Neural progenitor cell (in vitro differentiated cells): Measurements from ENCODE around the gene ARHGAP28. TPM values are rescaled to one million over a fixed set of nuclear protein-coding genes. Genes with fewer than 3 reads are reported as not detected.

Experiments used
- DNase-seq: peaks from one replicate; pipeline ENCODE4 v3.0.0-alpha.2; 2016; ENCODE audit warnings: low spot score
- H2AFZ ChIP-seq: fragments of 200-600 bp; sonication (generic); replicated peaks from 2 replicates; pipeline ENCODE4 v1.6.1; 2016; ENCODE audit warnings: antibody characterized with exemption
- H3F3A ChIP-seq: fragments of 200-600 bp; sonication (generic); 2 replicates; pipeline ENCODE4 v1.6.1; 2016; ENCODE audit warnings: antibody characterized with exemption, low read depth
- H3K27ac ChIP-seq: fragments of 200-600 bp; sonication (generic); 2 replicates; pipeline ENCODE4 v1.5.1; 2016; ENCODE audit warnings: mild to moderate bottlenecking
- H3K27me3 ChIP-seq: fragments of 200-600 bp; sonication (generic); 2 replicates; pipeline ENCODE4 v1.6.1; 2016; ENCODE audit warnings: mild to moderate bottlenecking, moderate library complexity
- H3K36me3 ChIP-seq: fragments of 200-600 bp; sonication (generic); 2 replicates; pipeline ENCODE4 v1.5.1; 2016
- H3K4me1 ChIP-seq: fragments of 200-600 bp; sonication (generic); 2 replicates; pipeline ENCODE4 v1.6.1; 2016; ENCODE audit warnings: mixed run types
- H3K4me2 ChIP-seq: fragments of 200-600 bp; sonication (generic); 2 replicates; pipeline ENCODE4 v1.6.1; 2016
- H3K4me3 ChIP-seq: fragments of 200-600 bp; sonication (generic); 2 replicates; pipeline ENCODE4 v1.5.1; 2016
- H3K79me2 ChIP-seq: fragments of 200-600 bp; sonication (generic); 2 replicates; pipeline ENCODE4 v1.6.1; 2016; ENCODE audit warnings: low read depth
- H3K9ac ChIP-seq: fragments of 200-600 bp; sonication (generic); 2 replicates; pipeline ENCODE4 v1.6.1; 2016
- H3K9me3 ChIP-seq: fragments of 200-600 bp; sonication (generic); 2 replicates; pipeline ENCODE4 v1.5.1; 2016; ENCODE audit warnings: low read depth
- H4K20me1 ChIP-seq: fragments of 200-600 bp; sonication (generic); 2 replicates; pipeline ENCODE4 v1.6.1; 2016; ENCODE audit warnings: low read depth
- H3K27ac Mint-ChIP-seq: 3 replicates; pipeline ENCODE4 v1.8.0; 2021; ENCODE audit warnings: mixed read lengths
- H3K27me3 Mint-ChIP-seq: 2 replicates; pipeline ENCODE4 v1.8.0; 2022; ENCODE audit warnings: low read depth, mild to moderate bottlenecking, inconsistent platforms, moderate library complexity, mixed read lengths; ENCODE audit not compliant: insufficient read depth
- H3K36me3 Mint-ChIP-seq: 3 replicates; pipeline ENCODE4 v1.8.0; 2021; ENCODE audit warnings: mixed read lengths
- H3K4me1 Mint-ChIP-seq: 3 replicates; pipeline ENCODE4 v1.8.0; 2021; ENCODE audit warnings: mixed read lengths
- H3K4me3 Mint-ChIP-seq: 3 replicates; pipeline ENCODE4 v1.8.0; 2021; ENCODE audit warnings: mild to moderate bottlenecking, moderate library complexity, mixed read lengths
- H3K9me3 Mint-ChIP-seq: 3 replicates; pipeline ENCODE4 v1.8.0; 2020; ENCODE audit warnings: mixed read lengths
- EZH2 ChIP-seq: fragments of 200-600 bp; sonication (generic); IDR thresholded peaks from 2 replicates; pipeline ENCODE4 v1.6.1; 2017; ENCODE audit warnings: antibody characterized with exemption, mild to moderate bottlenecking, moderate library complexity
- EZH2phosphoT487 ChIP-seq: fragments of 200-600 bp; sonication (generic); IDR thresholded peaks from 2 replicates; pipeline ENCODE4 v1.6.1; 2017; ENCODE audit warnings: antibody characterized with exemption
- total RNA-seq: library from RNA; depleted of rRNA; stranded (reverse); fragments of >200 nt; gene quantifications from 2 replicates; pipeline ENCODE4 v1.2.3, GENCODE V29; 2015; ENCODE audit warnings: low replicate concordance
- TF ChIP-seq, protein P1 (sequence below): fragments of 200-600 bp; sonication (generic); IDR thresholded peaks from 2 replicates; pipeline ENCODE4 v1.5.1; 2017; ENCODE audit warnings: antibody characterized with exemption, mild to moderate bottlenecking

The ARHGAP28 gene
- total RNA-seq, 1 donor from 2014 or later = 25.7 TPM

DNA sequence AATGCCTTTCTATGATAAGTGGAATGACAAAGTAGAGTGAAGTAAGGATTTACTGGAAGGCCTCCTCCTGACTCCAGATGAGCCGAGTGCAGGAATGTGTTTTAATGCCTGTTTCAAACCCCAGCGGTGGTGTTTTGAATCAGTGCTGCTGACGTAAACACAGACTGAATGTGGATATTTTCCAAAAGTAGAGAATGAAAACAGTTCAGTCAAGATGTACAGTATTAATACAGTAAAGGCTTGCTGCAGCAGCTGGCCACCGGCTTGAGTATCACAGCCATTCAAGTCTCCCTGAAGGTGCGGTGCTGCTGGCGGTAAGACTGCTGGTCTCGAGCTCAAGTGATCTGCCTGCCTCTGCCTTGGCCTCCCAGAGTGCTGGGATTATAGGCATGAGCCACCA lies 46.7 kb downstream of the ARHGAP28 start:
- Mint-ChIP-seq H3K27ac (no peak overlapping the region), H3K4me3 (no peak overlapping the region), H3K27me3 (peaks cover 2% of the 10 kb centered on the region), H3K4me1 (peaks cover 29% of the 10 kb centered on the region), H3K36me3 (peaks cover 4% of the 10 kb centered on the region), H3K9me3 (peaks cover 3% of the 10 kb centered on the region)
- H3K27ac ChIP-seq = no peak overlapping the region
- H2AFZ ChIP-seq = peak overlapping the region; percentile 28
- no peaks in the 10 kb centered on the region for H3K9me3 ChIP-seq
- H3K4me1 ChIP-seq = peaks cover 42% of the 10 kb centered on the region
- H3K4me3 ChIP-seq = no peak overlapping the region
- no peaks in the 10 kb centered on the region for H3K36me3 ChIP-seq
- no peaks in the 10 kb centered on the region for H3K79me2 ChIP-seq
- no peak overlapping the region for H3K9ac ChIP-seq
- H3F3A ChIP-seq = peaks cover 8% of the 10 kb centered on the region
- peak overlapping the region; percentile 46 for H3K4me2 ChIP-seq
- peak; percentile 26 for DNase-seq
- no peaks in the 10 kb centered on the region for H4K20me1 ChIP-seq
- TF ChIP-seq EZH2 = no peak
- TF ChIP-seq, protein P1, sequence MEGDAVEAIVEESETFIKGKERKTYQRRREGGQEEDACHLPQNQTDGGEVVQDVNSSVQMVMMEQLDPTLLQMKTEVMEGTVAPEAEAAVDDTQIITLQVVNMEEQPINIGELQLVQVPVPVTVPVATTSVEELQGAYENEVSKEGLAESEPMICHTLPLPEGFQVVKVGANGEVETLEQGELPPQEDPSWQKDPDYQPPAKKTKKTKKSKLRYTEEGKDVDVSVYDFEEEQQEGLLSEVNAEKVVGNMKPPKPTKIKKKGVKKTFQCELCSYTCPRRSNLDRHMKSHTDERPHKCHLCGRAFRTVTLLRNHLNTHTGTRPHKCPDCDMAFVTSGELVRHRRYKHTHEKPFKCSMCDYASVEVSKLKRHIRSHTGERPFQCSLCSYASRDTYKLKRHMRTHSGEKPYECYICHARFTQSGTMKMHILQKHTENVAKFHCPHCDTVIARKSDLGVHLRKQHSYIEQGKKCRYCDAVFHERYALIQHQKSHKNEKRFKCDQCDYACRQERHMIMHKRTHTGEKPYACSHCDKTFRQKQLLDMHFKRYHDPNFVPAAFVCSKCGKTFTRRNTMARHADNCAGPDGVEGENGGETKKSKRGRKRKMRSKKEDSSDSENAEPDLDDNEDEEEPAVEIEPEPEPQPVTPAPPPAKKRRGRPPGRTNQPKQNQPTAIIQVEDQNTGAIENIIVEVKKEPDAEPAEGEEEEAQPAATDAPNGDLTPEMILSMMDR = no peak
- no peak for TF ChIP-seq EZH2phosphoT487
- H3K27me3 ChIP-seq = no peaks in the 10 kb centered on the region

DNA sequence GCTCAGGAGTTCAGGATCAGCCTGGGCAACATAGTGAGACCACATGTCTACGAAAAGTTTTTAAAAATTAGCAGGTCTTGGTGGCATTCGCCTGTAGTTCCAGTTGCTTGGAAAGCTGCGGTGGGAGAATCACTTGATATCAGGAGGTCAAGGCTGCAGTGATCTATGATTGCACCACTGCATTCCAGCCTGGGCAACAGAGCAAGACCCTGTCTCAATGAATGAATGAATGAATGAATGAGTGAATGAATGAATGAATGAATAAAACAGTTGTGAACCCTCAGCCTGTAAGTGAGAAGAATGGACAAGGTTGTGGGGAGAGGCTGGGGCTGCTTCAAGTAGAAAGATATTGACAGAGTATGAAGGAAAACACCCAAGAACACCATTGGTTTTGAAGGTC lies 48.0 kb downstream of the ARHGAP28 start:
- Mint-ChIP-seq H3K9me3 (peaks cover 3% of the 10 kb centered on the region), H3K27ac (no peak overlapping the region), H3K4me1 (peaks cover 39% of the 10 kb centered on the region), H3K4me3 (no peak overlapping the region), H3K27me3 (peaks cover 2% of the 10 kb centered on the region), H3K36me3 (peaks cover 4% of the 10 kb centered on the region)
- H3K9ac ChIP-seq = no peak overlapping the region
- no peak overlapping the region for H3K4me3 ChIP-seq
- H3F3A ChIP-seq = peaks cover 8% of the 10 kb centered on the region
- H3K4me2 ChIP-seq = no peak overlapping the region
- no peak overlapping the region for H3K27ac ChIP-seq
- H3K9me3 ChIP-seq = no peaks in the 10 kb centered on the region
- H3K27me3 ChIP-seq = no peaks in the 10 kb centered on the region
- H3K4me1 ChIP-seq = peaks cover 50% of the 10 kb centered on the region
- no peaks in the 10 kb centered on the region for H3K36me3 ChIP-seq
- no peaks in the 10 kb centered on the region for H3K79me2 ChIP-seq
- H2AFZ ChIP-seq = no peak overlapping the region
- H4K20me1 ChIP-seq = no peaks in the 10 kb centered on the region
- TF ChIP-seq, protein P1 = no peak
- DNase-seq = no peak

DNA sequence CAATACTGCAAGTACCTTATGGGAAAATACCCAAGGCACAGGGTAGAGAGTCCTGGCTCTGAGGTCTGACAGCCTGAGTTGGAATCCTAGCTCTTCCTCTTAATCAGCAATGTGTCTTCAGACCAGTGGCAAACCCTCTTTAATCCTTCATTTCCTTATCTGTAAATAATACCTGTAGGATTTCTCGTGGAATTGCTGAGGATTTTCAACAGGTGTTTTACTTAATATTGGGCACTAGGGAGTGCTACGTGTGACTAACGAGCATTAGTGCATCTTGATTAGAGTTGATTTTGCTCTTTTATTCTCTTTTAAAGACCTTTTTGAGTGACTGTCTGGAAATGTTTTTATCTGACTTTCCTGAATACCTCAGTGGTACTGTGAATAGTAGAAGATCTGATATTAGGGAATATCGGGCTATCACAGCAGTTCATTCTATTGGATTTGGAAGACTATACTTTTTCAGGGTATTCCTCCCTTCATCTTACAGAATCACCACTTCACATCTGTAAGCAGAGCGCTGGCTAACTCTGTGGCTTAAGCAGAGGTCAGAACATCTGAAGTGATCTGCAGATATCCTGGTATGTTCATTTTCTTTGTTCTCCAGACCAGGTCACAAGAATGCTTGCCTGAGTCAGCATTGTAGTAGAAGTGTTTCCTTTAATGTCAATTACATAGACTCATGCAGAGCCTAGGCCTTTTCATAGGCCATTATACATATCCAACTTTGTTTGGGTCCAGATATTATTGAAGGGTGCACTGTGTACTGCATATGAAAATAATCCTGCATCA lies 49.1 kb downstream of the ARHGAP28 start:
- Histone ChIP-seq H3K9ac (no peak overlapping the region), H3K9me3 (no peaks in the 10 kb centered on the region), H3F3A (peaks cover 6% of the 10 kb centered on the region), H4K20me1 (no peaks in the 10 kb centered on the region), H2AFZ (no peak overlapping the region), H3K4me1 (peaks cover 44% of the 10 kb centered on the region), H3K4me3 (no peak overlapping the region), H3K4me2 (no peak overlapping the region), H3K27ac (no peak overlapping the region), H3K27me3 (no peaks in the 10 kb centered on the region), H3K79me2 (no peaks in the 10 kb centered on the region), H3K36me3 (no peaks in the 10 kb centered on the region)
- peaks cover 42% of the 10 kb centered on the region for H3K4me1 Mint-ChIP-seq
- H3K9me3 Mint-ChIP-seq = peaks cover 3% of the 10 kb centered on the region
- H3K27ac Mint-ChIP-seq = no peak overlapping the region
- H3K27me3 Mint-ChIP-seq = peaks cover 2% of the 10 kb centered on the region
- H3K36me3 Mint-ChIP-seq = peaks cover 4% of the 10 kb centered on the region
- H3K4me3 Mint-ChIP-seq = no peak overlapping the region
- no peak for DNase-seq
- no peak for TF ChIP-seq EZH2
- TF ChIP-seq, protein P1 = no peak
- TF ChIP-seq EZH2phosphoT487 = no peak
